ENCODE results near the gene GRIN2C.
"Not testable (repeated sequence)": the region's sequence is repeated elsewhere in the genome, so short reads cannot be mapped to it uniquely, and the experiment has no call there.

The GRIN2C gene

GRCh38 chr17:74859459-74860228 is at the start of gene GRIN2C:
TSS of gene GRIN2C (minus strand) at chr17:74859885. CDS start at chr17:74855092, 4,793 bp downstream.
- no peak for TF ChIP-seq CTCF (IDR thresholded peaks at IDR 0.05; ENCODE audit: insufficient read depth, low read depth, low read length, missing control alignments)
- no peak within 1 kb of the TSS for H3K4me3 ChIP-seq (ENCODE audit: low read length)
- no peak for DNase-seq (ENCODE audit: low read depth)

- not testable (repeated sequence) for DNase-seq (ENCODE audit: low read depth); H3K4me3 ChIP-seq (ENCODE audit: low read length)
Observed at GRCh38 chr17:74909097-74909496, 49.4 kb upstream of the GRIN2C start.

- no peak overlapping the region for H3K4me3 ChIP-seq (ENCODE audit: low read length)
- DNase-seq (ENCODE audit: low read depth), result no peak
- no peak for TF ChIP-seq CTCF (IDR thresholded peaks at IDR 0.05; ENCODE audit: insufficient read depth, low read depth, low read length, missing control alignments)
Observed at GRCh38 chr17:74907012-74907411, 47.3 kb upstream of the GRIN2C start.

- not testable (repeated sequence) for DNase-seq (ENCODE audit: low read depth); H3K4me3 ChIP-seq (ENCODE audit: low read length)
Observed at GRCh38 chr17:74906214-74906793, 46.6 kb upstream of the GRIN2C start.

GRCh38 chr17:74904687-74905409 is 45.2 kb upstream of the GRIN2C start:
- H3K4me3 ChIP-seq (ENCODE audit: low read length), result no peak overlapping the region
- peak; percentile 32 for DNase-seq (ENCODE audit: low read depth)
- TF ChIP-seq CTCF (IDR thresholded peaks at IDR 0.05; ENCODE audit: insufficient read depth, low read depth, low read length, missing control alignments), result no peak

- DNase-seq (ENCODE audit: low read depth), result no peak
- no peak for TF ChIP-seq CTCF (IDR thresholded peaks at IDR 0.05; ENCODE audit: insufficient read depth, low read depth, low read length, missing control alignments)
- H3K4me3 ChIP-seq (ENCODE audit: low read length), result no peak overlapping the region
Observed at GRCh38 chr17:74903671-74904070, 44.0 kb upstream of the GRIN2C start.

GRCh38 chr17:74903034-74903433 is 43.3 kb upstream of the GRIN2C start:
- no peak overlapping the region for H3K4me3 ChIP-seq (ENCODE audit: low read length)
- no peak for TF ChIP-seq CTCF (IDR thresholded peaks at IDR 0.05; ENCODE audit: insufficient read depth, low read depth, low read length, missing control alignments)
- DNase-seq (ENCODE audit: low read depth), result no peak

Data from epithelial cell of esophagus (primary cell).